Left renal cortex interstitium (tissue), 4 donors: ENCODE data around the gene TM9SF1. TPM values are rescaled to one million over a fixed set of nuclear protein-coding genes. Genes with fewer than 3 reads are reported as not detected.

Source experiments
- DNase-seq, 4 donors: peaks; one replicate each; pipeline ENCODE4 v3.0.0-alpha.2; 2013; ENCODE audit warnings: low read depth in 4 of 4, low spot score in 2 of 4, missing footprints in 1 of 4
- polyA plus RNA-seq, 4 donors: library from polyadenylated mRNA; unstranded; fragments of 120-200 nt; gene quantifications; one replicate each; pipeline ENCODE4 v1.2.1, GENCODE V29; 2013; ENCODE audit not compliant: insufficient read length in 4 of 4

TM9SF1 gene
- polyA plus RNA-seq: 10 to 100 TPM; 31.9 to 52.0 (median 43.9) TPM

GRCh38 chr14:24195186-24196070 is at the start of gene TM9SF1:
Gene TM9SF1 (minus strand): TSS chr14:24195441. CDS start chr14:24195019, 422 bp downstream.
- DNase-seq: peak in 3 of 4 donors; percentile 78 to 88 (median 84)

- DNase-seq: no peak
Measured at GRCh38 chr14:24243336-24243836, 48.1 kb upstream of the TM9SF1 start.

- DNase-seq: peak; percentile 89 to 94 (median 91)
Measured at GRCh38 chr14:24241829-24242443, 46.7 kb upstream of the TM9SF1 start.

- no peak for DNase-seq
Measured at GRCh38 chr14:24240110-24240918, 45.1 kb upstream of the TM9SF1 start.

- no peak for DNase-seq
Measured at GRCh38 chr14:24238527-24239037, 43.3 kb upstream of the TM9SF1 start.

- DNase-seq: no peak
Measured at GRCh38 chr14:24238123-24238522, 42.9 kb upstream of the TM9SF1 start.

- no peak for DNase-seq
Measured at GRCh38 chr14:24237463-24237955, 42.3 kb upstream of the TM9SF1 start.

GRCh38 chr14:24236689-24237462 is 41.6 kb upstream of the TM9SF1 start:
- DNase-seq: no peak

- DNase-seq: no peak
Measured at GRCh38 chr14:24235804-24236688, 40.8 kb upstream of the TM9SF1 start.

- DNase-seq: no peak
Measured at GRCh38 chr14:24234095-24235005, 39.1 kb upstream of the TM9SF1 start.

- DNase-seq: no peak
Measured at GRCh38 chr14:24233538-24233866, 38.3 kb upstream of the TM9SF1 start.

- DNase-seq: no peak
Measured at GRCh38 chr14:24232645-24233537, 37.6 kb upstream of the TM9SF1 start, which contains the start of gene GMPR2. Gene GMPR2 (plus strand): TSS chr14:24232929. CDS start chr14:24233254, 325 bp downstream.

GRCh38 chr14:24232121-24232644 is 36.9 kb upstream of the TM9SF1 start, which contains the start of gene NEDD8:
Gene NEDD8 (minus strand): TSS chr14:24232367. CDS start chr14:24232267, 100 bp downstream.
- DNase-seq: peak; percentile 79 to 90 (median 84)

- DNase-seq: no peak
Measured at GRCh38 chr14:24231263-24232120, 36.3 kb upstream of the TM9SF1 start.

GRCh38 chr14:24228902-24229301 is 33.7 kb upstream of the TM9SF1 start:
- DNase-seq: no peak
